ENCODE measurements around the gene CAMTA1. TPM values are rescaled to one million over a fixed set of nuclear protein-coding genes. Genes with fewer than 3 reads are reported as not detected.

CAMTA1 gene
- total RNA-seq, 2 donors from 2014 or later, result 105 to 113 TPM

GRCh38 chr1:7385471-7386225, 600.4 kb downstream of the CAMTA1 start:
- H3K27ac ChIP-seq, result no peak overlapping the region
- ATAC-seq (ENCODE audit: insufficient number of reproducible peaks, low FRiP score, low read depth), result no peak
- TF ChIP-seq CTCF (IDR thresholded peaks at IDR 0.05), result no peak
- no peaks in the 10 kb centered on the region for H3K27me3 ChIP-seq (replicated peaks; ENCODE audit: insufficient read depth)
- H3K4me1 ChIP-seq (ENCODE audit: control insufficient read depth in 1 of 2, low read depth in 2 of 2), result peaks cover 3 to 12% of the 10 kb centered on the region in 2 donors
- H3K4me3 ChIP-seq, result no peak overlapping the region
- no peak for DNase-seq (ENCODE audit: low spot score)
- no peaks in the 10 kb centered on the region for H3K9me3 ChIP-seq
- H3K36me3 ChIP-seq, result no peaks in the 10 kb centered on the region

- DNase-seq (ENCODE audit: low spot score), result no peak
- Histone ChIP-seq H3K9me3 (no peaks in the 10 kb centered on the region), H3K4me3 (no peak overlapping the region), H3K36me3 (no peaks in the 10 kb centered on the region), H3K27ac (no peak overlapping the region), H3K27me3 (replicated peaks; ENCODE audit: insufficient read depth) (no peaks in the 10 kb centered on the region), H3K4me1 (ENCODE audit: control insufficient read depth in 1 of 2, low read depth in 2 of 2) (peaks cover 3 to 12% of the 10 kb centered on the region in 2 donors)
- ATAC-seq (ENCODE audit: insufficient number of reproducible peaks, low FRiP score, low read depth), result no peak
- TF ChIP-seq CTCF (IDR thresholded peaks at IDR 0.05), result no peak
These were observed 601.2 kb downstream of the CAMTA1 start for GRCh38 chr1:7386226-7387052.

GRCh38 chr1:7387053-7387927, 602.0 kb downstream of the CAMTA1 start:
- ATAC-seq (ENCODE audit: insufficient number of reproducible peaks, low FRiP score, low read depth) (no peak), DNase-seq (ENCODE audit: low spot score) (no peak)
- Histone ChIP-seq H3K4me3 (no peak overlapping the region), H3K36me3 (no peaks in the 10 kb centered on the region), H3K4me1 (ENCODE audit: control insufficient read depth in 1 of 2, low read depth in 2 of 2) (peaks cover 3 to 12% of the 10 kb centered on the region in 2 donors), H3K27ac (no peak overlapping the region), H3K9me3 (no peaks in the 10 kb centered on the region), H3K27me3 (replicated peaks; ENCODE audit: insufficient read depth) (no peaks in the 10 kb centered on the region)
- TF ChIP-seq CTCF (IDR thresholded peaks at IDR 0.05), result no peak

GRCh38 chr1:7388141-7388487, 602.9 kb downstream of the CAMTA1 start:
- Histone ChIP-seq H3K27me3 (replicated peaks; ENCODE audit: insufficient read depth) (no peaks in the 10 kb centered on the region), H3K27ac (no peak overlapping the region), H3K4me1 (ENCODE audit: control insufficient read depth in 1 of 2, low read depth in 2 of 2) (peaks cover 3 to 12% of the 10 kb centered on the region in 2 donors), H3K9me3 (no peaks in the 10 kb centered on the region), H3K4me3 (no peak overlapping the region), H3K36me3 (no peaks in the 10 kb centered on the region)
- no peak for TF ChIP-seq CTCF (IDR thresholded peaks at IDR 0.05)
- no peak for DNase-seq (ENCODE audit: low spot score)
- ATAC-seq (ENCODE audit: insufficient number of reproducible peaks, low FRiP score, low read depth), result no peak
